ENCODE data around the gene MFGE8.

Gene MFGE8

DNA sequence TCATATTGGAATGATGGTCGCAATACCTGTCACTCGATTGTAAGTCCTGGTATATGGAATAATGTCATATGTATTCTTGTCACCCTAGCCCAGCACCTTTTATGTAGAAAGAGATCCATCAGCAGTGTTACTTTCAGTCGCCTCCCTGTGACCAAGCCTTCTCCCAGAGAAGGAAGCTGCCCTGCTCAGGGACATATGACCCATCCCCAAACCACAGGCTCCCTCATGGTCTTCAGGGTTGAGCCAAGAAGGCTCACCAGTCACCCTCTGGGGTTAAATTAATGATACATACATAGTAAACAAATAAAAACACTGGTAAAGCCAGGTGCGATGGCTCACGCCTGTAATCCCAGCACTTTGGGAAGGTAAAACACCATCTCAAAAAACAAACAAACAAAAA lies 4.6 kb upstream of the MFGE8 start:
- DNase-seq, result no peak

DNA sequence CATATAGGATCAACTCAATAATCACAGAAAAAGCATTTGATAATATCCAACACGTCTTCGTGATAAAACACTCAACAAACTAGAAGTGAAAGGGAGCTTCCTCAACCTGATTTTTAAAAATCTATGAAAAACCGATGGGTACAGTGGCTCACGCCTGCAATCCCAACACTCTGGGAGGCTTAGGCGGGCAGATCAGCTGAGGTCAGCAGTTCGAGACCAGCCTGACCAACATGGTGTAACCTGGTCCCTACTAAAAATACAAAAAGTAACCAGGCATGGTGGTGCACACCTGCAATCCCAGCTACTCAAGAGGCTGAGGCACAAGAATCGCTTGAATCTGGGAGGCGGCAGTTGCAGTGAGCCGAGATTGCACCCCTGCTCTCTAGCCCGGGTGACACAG lies 2.2 kb upstream of the MFGE8 start:
- DNase-seq, result no peak

DNA sequence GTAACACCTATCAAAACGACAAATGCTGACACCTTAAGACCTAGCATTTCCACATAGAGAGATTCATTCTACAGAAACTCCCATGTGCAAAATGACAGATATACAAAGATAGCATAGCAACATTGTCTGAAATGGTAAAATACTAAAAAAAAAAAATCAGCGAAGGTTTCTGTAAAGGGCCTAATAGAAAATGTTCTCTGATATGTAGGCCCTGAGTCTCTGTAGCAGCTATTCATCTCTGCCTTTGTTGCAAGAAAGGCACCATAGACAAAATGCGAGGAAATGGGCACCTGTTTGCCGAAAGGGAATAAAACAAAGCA lies 631 bp upstream of the MFGE8 start:
- DNase-seq, result no peak

DNA sequence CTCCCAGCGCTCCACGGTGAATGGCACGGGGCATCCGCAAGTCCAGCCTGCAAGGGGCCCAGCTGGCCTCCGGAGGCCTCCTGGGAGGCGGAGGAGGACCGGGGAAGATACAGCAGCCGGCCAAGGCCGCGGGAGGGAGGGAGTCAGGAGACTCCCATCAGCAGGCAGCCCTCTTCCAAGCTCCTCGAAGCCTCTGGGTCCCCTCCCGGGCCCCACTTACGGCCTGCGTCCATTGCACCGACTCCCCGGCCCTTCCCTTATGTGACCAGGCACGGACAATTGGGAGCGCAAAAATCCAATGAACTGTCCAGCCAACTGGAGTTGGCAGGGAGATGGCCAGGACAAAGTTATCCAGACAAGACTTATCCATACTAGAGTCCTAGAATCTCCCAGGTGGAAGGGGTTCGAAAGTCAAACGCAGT lies 668 bp downstream of the MFGE8 start:
- DNase-seq, result peak in 1 of 2 experiments; percentile 41

DNA sequence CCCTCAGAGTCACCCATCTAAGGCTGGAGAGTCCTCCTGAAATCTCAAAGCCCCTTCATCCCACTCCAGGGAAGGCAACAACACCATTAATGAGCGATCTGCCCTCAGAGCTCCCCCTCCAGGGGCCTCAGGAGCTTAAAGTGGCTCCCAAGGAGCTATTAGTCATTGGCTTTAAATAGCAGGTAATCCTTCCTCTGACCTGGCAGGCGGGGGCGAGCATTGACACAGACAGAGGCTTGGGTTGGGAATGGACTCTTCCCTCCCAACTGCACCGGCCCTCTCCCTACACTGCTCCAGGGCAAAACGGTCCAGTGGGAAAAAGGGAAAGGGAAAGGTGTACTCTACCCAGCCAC lies 1.4 kb downstream of the MFGE8 start:
- peak; percentile 68 to 75 for DNase-seq

DNA sequence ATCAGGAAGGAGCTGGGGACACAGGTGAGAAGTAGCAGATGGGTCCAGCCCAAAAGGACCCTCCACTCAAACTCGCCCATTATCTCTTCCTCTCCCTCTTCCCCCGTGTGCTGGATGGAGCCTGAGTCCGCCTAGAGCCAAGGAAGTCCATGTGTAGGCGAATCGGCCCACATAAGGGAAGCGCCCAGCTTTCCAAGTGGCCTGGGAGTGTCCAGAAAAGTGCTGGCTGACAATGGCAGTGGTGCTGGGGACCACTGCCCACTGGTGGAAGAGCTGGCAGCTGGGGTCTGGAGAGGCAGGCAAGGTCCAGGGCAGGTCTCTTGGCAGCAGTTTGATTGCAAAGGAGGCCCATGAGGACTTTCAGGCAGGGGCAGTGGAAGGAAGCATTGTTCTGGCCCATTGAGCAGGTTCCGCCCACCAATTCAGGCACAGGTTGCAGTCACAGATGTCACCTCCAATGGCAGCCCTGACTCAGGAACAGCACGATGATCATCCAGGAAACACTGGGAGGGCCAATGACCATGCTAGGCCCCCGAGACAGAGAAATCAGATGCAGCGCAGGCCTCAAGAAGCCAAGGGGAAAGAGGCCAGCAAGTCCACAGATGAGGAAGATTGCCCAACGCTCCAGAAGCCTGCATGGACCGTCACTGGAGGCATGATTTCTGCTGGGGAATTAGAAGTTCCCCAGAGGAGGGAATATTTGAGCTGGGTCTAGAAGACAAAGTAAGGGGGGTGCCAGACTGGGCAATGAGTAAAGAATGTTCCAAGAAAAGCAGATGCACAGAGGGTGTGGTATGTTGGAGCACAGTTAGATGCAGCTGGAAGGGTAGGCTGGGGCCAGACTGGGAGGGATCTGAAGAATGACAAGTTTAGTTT lies 3.0 kb downstream of the MFGE8 start:
- DNase-seq, result peak in 1 of 2 experiments; percentile 13

DNA sequence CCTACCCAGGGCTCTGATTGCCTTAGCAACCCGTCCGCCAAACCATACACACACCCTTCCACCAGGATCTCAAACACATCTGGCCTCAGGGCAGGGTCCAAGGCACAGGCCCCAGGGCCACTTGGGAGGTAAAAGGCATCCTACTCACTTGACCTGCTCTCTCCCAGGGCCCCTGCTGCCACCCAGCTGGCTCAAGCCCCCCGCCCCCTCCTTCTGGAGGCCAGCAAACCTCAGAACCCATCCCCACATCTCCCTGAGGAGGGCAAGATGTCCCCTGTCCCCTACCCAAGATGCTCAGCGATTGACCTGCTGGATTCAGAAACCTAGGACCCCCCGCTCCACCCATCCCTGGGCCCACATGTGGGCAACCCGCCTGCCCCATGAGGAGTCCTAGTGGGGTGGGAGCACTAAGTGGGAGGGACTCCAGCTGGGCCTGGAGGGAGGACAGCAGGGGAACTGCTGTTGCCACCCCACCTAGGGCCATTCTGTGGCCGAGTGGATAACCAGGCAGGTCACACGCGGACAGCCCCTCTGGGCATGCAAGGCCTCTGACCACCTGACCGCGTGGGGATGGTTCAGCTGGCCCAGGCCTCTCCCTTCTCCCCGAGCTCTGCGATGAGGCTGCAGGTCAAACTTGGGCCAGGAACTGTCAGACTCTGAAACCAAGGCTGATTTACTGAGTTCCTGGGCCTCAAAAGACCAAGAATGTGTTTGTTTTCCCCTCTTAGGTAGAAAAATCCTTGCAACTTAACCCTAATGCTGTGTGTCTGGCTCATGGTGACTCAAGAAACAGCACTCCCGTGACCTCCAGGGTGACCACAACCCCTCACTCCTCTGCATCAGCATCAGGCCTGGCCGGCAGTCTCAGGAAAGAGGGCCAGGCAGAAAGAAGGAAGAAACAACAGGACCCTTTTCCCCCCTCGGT lies 4.2 kb downstream of the MFGE8 start:
- no peak for DNase-seq

DNA sequence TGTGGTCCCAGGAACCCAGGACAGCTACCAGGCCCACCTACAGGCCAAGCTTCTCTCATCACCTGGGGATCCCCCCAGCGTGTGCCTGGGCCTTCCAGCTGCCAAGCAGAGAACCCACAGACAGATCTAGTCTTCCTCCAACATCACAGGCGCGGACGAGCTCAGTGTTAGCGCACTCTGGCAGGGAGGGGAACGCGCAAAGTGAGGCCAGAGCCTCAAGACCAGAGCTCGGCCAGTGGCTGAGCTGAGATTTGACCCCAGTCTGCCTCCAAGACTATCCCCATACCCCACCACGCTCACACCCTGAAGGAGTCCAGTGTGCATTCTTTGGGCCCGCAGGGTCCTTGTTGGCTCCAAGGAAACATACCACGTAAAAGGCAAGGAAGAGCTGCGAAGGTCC lies 5.1 kb downstream of the MFGE8 start:
- no peak for DNase-seq

DNA sequence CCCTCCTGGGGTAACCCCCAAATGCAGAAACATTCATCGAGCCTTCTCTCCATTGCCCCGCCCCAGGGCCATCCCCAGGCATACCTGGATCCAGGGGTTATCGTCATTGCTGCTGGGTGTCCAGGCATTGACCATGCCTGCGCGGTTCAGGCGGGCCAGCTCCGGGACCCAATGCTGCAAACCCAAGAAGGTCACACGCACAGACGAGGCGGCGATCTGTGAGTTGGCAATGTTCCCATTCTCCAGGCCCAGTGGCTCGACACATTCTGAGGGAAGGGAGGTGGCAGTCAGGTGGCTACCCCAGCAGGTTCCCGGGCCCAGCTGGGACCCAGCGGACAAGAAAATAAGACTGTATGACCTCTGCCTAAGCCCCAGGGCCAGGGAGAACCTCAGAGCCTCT lies 6.1 kb downstream of the MFGE8 start:
- no peak for DNase-seq

DNA sequence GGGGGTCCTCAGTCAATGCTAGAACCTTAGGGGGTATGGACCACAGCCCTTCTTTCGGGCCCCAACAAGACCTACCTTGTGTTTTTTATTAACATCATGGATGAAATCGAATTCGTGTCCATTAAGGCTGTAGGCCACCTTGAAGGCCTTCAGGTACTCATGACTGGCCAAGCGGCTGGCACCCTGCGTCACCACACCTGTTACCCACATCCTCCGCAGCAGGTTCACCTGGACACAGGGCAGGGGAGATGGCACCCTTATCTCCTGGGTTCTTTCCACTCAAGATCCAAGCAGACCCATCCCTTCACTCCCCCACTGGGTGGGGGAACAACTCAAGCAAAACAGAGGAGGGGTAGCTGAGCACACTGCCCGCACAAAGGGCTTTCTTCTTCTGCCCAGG lies 6.6 kb downstream of the MFGE8 start:
- no peak for DNase-seq

DNA sequence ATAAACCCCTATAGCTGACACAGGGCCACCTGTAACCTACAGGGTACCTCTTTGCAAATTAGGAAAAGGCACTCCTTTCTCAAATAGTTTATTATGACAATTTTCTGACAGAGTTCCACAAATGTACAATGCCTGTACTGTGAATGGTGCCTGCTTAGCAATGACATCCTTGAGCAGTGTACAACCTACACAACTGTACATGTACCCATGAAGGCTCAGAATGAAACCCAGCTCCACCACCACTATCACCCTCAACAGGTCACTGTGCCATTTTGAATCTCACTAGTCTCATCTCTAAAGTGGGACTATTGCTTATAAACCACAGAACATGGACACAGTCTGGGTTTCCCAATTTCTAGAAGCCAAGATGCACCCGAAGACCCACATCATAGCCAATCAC lies 7.0 kb downstream of the MFGE8 start:
- no peak for DNase-seq

DNA sequence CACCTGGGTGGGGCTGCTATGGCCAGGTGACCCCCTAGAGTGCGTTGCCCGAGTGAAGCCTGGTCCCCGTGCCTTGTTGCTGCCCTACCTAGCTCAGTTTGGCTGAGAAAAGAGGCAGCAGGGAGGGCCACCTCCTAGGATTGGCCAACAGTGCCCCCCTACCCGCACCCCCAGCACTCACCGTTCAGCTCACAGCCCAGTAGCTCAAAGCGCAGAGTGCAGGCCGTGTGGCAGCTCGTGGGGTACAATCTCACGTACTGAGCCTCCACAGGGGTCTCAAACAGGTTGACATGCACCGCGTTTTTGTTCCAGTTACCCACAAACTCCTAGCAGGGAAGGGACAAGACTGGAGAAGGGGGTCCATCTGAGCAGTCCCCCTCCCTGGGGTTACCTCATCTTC lies 7.6 kb downstream of the MFGE8 start:
- no peak for DNase-seq

DNA sequence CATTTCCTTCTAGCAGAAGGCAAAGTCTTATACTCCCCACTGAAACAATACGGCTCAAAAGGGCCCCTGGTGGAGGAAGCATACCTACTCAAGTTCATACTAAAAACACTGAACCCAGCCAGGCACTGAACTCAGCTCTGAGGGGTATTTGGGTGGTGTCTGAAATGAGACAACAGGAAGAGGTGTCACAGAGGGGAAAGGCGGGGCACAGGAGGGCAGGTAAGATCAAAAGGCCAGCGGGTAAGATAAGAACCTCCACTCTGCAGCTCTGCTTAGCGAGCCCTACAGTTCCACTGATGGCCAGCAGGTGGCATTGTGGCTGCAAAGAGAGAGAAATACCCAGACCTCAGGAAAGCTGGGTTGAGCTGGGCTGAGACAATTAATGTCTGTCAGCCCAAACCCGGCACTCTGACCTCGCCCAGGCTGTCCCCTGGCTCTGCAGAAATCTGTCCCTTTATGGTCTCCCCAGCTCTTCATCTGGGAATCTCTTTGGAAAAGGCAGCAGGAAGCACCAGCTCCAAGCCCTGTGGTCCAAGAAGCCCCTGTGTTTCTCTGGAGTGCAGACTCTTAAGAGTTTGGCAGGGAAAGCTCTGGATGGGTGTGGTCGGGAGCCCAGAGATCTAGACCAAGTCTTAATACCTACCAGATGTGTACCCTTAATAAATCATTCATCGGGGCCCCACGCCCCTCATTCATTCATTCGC lies 8.4 kb downstream of the MFGE8 start:
- DNase-seq, result peak; percentile 38 to 80

DNA sequence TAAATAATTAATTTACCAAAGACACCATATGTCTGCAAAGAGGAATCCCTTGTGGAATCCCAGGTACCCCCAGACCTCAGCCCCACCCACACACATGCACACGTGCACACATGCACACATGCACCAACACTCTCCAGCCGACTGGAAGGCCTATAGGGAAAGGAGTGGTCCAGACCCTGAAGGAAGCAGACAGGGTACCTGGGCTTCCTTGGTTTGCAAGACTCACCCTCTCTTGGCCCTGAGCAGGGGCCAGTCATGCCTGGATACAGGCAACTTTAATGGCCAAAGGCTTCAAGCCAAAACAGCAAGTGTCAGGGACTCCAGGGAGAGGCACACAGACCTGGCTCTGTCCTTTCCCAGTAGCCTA lies 8.9 kb downstream of the MFGE8 start:
- DNase-seq, result no peak

DNA sequence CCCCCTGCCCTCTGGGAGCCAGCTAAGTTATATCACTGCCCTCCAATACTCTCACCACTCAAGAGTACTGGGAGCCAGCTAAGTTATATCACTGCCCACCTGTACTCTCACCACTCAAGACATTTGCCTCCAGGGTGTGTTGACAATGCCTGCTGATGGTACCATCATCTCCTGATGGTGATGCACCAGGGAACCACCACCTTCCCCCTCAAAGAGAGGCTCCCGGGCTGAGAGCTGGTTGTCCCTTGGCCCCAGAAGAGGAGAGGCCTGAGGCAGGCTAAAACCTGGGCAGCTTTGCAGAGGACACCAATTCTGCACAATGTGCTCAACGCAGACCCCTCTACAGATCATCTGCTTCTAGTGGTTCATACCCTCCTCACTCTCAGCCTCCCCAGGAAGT lies 10.3 kb downstream of the MFGE8 start:
- DNase-seq, result no peak

DNA sequence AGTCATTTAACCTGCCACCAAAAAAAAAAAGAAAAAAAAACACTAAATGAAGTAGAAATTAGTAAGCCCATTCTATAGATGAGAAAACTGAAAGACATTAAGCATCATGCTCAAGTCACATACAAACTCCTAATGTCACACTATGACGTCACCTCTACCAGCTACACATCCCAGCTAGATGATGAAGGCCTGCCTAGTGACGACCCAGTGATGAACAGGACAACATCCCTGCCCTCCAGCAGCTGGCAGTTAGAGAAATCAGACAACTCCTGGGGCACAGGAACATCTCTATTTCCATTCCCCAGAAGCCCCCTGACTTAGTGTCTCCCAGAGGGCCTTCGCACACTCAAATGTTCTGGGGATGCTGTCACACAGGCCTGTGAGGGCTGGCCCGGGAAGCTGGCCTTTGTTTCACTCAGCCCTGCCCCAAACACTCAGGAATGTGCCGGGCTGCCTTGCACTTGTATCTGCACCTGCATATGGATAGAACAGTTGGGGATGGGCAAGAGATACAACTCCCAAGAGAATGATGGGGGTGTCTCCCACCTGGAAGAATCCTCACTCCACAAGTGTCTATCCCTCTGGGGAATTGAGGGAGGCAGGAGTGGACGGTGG lies 10.9 kb downstream of the MFGE8 start:
- no peak for DNase-seq

DNA sequence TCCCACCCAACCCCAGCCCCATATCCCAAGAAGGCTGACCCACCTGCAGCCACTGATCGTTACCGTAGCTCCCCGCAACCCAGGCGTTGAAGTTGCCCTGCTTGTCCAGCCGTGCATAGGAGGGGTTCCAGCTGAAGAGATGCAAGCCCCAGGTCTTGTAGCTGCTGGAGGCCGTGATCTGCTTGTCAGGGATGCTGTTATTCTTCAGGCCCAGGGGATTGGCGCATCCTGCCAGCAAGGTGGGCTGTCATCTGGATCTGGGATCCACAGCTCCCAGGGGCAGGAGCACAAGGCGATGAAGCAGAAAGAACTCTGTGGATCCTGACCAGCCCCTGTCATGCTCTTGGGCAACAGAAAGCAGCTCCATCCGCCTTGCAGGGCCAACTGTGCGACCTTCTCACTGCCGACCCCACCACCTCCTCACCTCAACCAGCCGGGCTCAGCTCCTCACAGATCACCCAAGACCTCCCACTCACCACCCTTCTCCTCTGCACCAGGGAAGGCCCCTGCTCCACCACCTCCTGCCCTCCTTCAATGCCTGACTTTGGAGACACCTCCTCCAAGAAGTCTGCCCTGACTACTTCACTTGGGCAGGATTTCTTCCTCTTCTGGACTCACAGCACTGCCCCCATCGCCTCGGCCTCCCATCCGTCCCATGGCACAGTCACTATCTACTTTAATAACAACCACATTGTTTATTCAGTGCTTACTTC lies 11.5 kb downstream of the MFGE8 start:
- DNase-seq, result no peak

DNA sequence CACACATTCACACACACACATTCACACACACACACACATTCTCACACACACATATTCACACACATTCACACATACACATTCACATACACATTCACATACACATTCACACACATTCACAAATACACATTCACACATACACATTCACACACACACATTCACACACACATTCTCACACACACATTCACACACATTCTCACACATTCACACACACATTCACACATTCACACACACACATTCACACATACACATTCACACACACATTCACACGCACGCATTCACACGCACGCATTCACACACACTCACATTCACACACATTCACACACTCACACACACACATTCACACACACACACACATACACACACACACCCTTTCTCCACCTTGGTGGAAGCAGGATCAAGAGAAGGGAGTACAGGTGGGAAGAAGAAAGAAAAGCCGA lies 12.2 kb downstream of the MFGE8 start:
- DNase-seq, result no peak

DNA sequence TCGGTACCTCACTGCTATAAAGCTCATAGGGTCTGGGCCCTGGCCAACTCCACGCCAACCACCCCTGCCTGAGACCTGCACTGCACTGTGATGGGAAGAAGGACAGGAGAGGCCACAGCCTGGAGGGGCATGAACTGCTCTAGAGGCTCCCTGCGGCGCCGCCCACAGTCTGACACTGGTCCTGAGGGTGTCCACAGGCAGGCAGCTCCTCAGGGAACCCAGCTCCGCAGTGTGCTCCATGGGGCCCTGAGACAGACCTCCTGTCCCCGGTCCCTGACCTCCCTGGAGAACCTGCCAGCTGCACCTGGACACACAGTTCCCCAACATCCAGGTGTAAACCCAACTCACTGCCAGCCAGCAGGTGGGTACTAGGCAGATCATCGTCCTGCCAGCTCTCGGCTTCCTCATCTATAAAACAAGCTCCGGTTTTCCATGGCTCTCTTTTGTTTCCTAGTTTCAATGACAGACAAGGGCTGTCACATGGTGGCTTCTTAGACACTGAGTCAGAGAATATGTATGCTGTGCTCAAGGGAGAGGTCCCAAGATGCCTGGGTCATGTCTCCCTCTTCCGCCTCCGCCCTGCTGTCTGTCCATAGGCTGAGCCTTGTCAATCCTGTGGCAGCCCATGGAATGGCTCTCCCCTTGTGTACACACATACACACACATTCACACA lies 12.7 kb downstream of the MFGE8 start:
- no peak for DNase-seq

DNA sequence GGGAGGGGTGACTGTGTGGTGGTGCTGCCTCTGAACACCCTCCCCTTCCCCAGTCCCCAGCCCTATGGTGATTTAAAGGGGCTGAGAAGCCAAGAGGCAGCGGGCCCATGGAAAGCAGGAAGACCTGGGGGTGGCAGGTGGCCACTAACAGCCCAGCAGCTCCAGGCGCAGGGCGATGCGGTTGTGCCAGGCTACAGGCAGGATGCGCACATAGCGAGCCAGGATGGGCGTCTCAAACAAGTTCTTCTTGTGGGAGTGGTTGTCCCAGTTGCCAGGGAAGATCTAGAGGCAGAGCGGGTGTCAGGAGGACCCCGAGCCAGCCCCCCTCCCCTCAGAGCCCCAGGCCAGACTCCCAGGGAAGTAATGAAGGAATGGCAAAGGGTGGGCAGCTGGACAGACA lies 13.9 kb downstream of the MFGE8 start:
- no peak for DNase-seq

DNA sequence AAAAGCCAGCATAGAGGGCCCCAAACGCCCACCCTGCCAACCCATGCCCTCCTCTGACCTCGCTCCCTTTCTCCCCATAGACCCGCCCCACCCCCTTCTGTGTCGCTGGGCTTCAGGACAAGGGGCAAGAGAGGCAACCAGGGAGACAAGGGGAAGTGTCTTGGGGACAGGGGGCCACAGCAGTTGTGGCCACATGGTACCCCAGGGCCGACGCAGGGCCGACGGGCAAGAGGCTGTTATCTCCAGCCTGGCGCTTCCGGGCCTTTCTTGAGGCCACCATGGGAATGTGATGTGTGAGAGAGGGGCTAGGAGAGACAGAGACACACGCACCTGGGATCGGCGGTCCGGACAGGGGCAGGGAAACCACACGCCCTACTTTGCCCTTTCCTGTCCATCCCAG lies 14.4 kb downstream of the MFGE8 start:
- DNase-seq, result no peak

Measured in NCI-H524 (cell line).